Measurements from ENCODE around the gene MAPK9.

GRCh38 chr5:180234271-180234670 is 57.6 kb downstream of the MAPK9 start:
- TF ChIP-seq CTCF (IDR thresholded peaks at IDR 0.05 in 2 of 3, conservative IDR thresholded peaks at IDR 0.05 in 1 of 3; ENCODE audit: borderline replicate concordance in 1 of 3, insufficient read depth in 1 of 3, low read depth in 2 of 3, low read length in 2 of 3) (no peak), SIN3A (IDR thresholded peaks at IDR 0.05; ENCODE audit: low read depth) (no peak), SP1 (IDR thresholded peaks at IDR 0.05; ENCODE audit: low read depth) (no peak), EZH2phosphoT487 (IDR thresholded peaks at IDR 0.05; ENCODE audit: borderline replicate concordance) (no peak), ZNF274 (IDR thresholded peaks at IDR 0.05; ENCODE audit: low read depth, low read length) (no peak), POLR2A (IDR thresholded peaks at IDR 0.05; ENCODE audit: borderline replicate concordance, extremely low read depth, insufficient read depth, insufficient read length) (no peak), YY1 (IDR thresholded peaks at IDR 0.05; ENCODE audit: extremely low read depth, insufficient replicate concordance, low read depth, low read length) (no peak)

Measured in HCT116 (cell line).